ENCODE results near the gene ALDH1A2.
"Not testable (repeated sequence)": the region's sequence is repeated elsewhere in the genome, so short reads cannot be mapped to it uniquely, and the experiment has no call there.

The ALDH1A2 gene

DNA sequence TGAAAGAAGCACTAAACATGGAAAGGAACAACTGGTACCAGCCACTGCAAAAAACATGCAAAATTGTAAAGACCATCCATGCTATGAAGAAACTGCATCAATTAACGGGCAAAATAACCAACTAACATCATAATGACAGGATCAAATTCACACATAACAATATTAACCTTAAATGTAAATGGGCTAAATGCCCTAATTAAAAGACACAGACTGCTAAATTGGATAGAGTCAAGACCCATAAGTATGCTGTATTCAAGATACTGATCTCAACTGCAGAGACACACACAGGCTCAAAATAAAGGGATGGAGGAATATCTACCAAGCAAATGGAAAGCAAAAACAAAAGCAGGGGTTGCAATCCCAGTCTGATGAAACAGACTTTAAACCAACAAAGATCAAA lies 37.1 kb downstream of the ALDH1A2 start:
- not testable (repeated sequence) for H3K27me3 ChIP-seq (ENCODE audit: control insufficient read depth, insufficient read depth, low read length); H3K9ac ChIP-seq (ENCODE audit: low read length); H3K4me1 ChIP-seq (ENCODE audit: control insufficient read depth, insufficient read depth, low read length); H3K36me3 ChIP-seq (ENCODE audit: control insufficient read depth, insufficient read depth, low read length); H3K27ac ChIP-seq (ENCODE audit: low read depth, low read length); H3K4me3 ChIP-seq (ENCODE audit: low read length)

DNA sequence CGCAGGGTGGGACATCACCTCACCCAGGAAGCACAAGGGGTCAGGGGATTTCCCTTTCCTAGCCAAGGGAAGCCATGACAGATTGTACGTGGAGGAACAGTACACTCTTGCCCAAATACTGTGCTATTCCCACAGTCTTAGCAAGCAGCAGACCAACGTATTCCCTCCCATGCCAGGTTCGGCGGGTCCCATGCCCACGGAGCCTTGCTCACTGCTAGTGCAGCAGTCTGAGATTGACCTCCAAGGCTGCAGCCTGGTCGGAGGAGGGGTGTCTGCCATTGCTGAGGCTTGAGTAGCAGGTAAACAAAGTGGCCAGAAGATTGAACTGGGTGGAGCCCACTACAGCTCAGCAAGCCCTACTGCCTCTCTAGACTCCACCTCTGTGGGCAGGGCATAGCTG lies 39.0 kb downstream of the ALDH1A2 start:
- Histone ChIP-seq H3K9ac (ENCODE audit: low read length) (no peak overlapping the region), H3K27ac (ENCODE audit: low read depth, low read length) (no peak overlapping the region), H3K36me3 (ENCODE audit: control insufficient read depth, insufficient read depth, low read length) (no peaks in the 10 kb centered on the region), H3K4me1 (ENCODE audit: control insufficient read depth, insufficient read depth, low read length) (no peaks in the 10 kb centered on the region), H3K27me3 (ENCODE audit: control insufficient read depth, insufficient read depth, low read length) (no peaks in the 10 kb centered on the region), H3K4me3 (ENCODE audit: low read length) (no peak overlapping the region)

DNA sequence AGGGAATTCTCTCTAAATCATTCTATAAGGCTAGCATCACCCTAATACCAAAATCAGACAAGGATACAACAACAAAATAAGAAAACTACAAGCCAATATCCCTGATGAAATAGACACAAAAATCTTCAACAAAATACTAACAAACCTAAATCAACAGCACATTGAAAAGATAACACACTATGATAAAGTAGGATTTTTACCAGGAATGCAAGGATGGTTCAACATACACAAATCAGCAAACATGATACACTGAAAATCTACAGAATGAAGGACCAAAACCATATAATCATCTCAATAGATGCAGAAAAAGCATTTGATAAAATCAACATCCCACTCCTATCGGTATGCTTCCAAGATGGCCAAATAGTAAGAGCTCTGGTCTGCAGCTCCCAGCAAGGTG lies 39.5 kb downstream of the ALDH1A2 start:
- Histone ChIP-seq H3K4me1 (ENCODE audit: control insufficient read depth, insufficient read depth, low read length) (no peaks in the 10 kb centered on the region), H3K27ac (ENCODE audit: low read depth, low read length) (no peak overlapping the region), H3K36me3 (ENCODE audit: control insufficient read depth, insufficient read depth, low read length) (no peaks in the 10 kb centered on the region), H3K27me3 (ENCODE audit: control insufficient read depth, insufficient read depth, low read length) (no peaks in the 10 kb centered on the region), H3K4me3 (ENCODE audit: low read length) (no peak overlapping the region), H3K9ac (ENCODE audit: low read length) (no peak overlapping the region)

DNA sequence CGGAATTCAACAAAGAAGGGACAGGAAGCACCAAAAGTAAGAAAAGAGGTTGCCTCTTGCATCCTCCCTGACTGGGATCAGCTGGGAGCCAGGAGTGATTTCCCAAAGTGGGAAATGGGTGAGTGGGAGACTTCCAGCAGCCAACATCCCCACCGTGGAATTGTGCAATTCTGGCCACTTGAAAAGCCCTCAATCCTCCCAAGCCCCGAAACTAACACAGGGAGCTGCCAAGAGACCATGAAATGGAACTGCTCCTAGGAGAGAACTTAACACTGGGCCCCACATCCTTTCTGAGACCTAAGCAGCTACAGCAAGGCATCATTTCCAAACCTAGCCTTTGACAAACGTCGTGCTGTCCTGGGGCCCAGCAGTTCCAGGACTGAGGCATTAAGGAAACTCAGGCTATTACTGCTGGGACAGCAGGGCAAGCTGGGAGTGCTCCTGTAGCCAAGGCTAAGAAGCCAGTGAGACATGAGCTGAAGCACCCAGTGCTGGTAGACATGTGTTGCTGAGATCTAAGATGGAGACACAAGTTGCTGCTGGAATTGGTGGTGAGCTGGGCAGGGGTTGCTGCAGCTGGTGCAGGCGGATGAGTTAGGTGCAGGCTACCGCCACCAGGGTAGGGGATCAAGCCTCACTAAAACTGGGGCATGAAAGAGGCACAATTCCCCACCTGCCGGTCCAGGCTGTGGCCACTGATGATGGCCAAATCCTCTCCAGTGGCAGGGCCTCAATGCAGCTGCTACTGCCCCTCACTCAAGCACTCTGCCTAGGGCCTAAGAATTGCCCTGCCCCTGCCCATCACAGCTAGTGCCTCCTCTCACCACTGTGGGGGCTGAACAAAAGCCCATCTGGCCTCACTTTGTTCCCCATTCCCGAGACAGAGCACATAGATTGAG lies 43.9 kb downstream of the ALDH1A2 start:
- no peaks in the 10 kb centered on the region for H3K27me3 ChIP-seq (ENCODE audit: control insufficient read depth, insufficient read depth, low read length)
- H3K4me1 ChIP-seq (ENCODE audit: control insufficient read depth, insufficient read depth, low read length), result no peaks in the 10 kb centered on the region
- no peak overlapping the region for H3K9ac ChIP-seq (ENCODE audit: low read length)
- H3K36me3 ChIP-seq (ENCODE audit: control insufficient read depth, insufficient read depth, low read length), result no peaks in the 10 kb centered on the region
- no peak overlapping the region for H3K27ac ChIP-seq (ENCODE audit: low read depth, low read length)
- H3K4me3 ChIP-seq (ENCODE audit: low read length), result no peak overlapping the region

DNA sequence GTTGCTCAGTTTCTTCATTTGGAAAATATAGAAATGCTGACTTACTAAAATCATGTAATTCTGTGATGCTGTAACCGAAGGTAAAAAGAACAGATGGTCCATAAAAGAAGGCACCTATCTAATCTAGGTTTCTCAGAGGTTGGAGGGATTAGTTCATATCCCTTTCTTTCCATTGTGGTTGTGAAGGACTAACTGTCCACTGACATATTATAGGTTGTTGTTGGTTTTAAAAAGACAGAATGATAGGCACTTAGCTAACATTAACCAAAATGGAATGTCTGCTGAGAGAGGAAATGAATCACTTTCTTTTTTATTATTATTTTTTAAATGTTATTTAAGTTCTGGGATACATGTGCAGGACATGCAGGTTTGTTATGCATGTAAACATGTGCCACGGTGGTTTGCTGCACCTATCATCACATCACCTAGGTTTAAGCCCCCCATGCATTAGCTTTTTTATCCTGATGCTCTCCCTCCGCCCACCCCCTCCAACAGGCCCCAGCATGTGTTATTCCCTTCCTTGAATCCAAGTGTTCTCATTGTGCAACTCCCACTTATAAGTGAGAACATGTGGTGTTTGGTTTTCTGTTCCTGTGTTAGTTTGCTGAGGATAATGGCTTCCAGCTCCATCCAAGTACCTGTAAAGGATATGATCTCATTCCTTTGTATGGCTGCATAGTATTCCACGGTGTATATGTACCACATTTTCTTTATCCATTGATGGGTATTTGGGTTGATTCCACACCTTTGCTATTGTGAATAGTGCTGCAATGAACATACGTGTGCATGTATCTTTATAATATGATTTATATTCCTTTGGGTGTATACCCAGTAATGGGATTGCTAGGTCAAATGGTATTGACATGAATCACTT lies 45.8 kb downstream of the ALDH1A2 start:
- Histone ChIP-seq H3K4me1 (ENCODE audit: control insufficient read depth, insufficient read depth, low read length) (no peaks in the 10 kb centered on the region), H3K9ac (ENCODE audit: low read length) (no peak overlapping the region), H3K36me3 (ENCODE audit: control insufficient read depth, insufficient read depth, low read length) (no peaks in the 10 kb centered on the region), H3K27ac (ENCODE audit: low read depth, low read length) (no peak overlapping the region), H3K27me3 (ENCODE audit: control insufficient read depth, insufficient read depth, low read length) (no peaks in the 10 kb centered on the region), H3K4me3 (ENCODE audit: low read length) (no peak overlapping the region)

DNA sequence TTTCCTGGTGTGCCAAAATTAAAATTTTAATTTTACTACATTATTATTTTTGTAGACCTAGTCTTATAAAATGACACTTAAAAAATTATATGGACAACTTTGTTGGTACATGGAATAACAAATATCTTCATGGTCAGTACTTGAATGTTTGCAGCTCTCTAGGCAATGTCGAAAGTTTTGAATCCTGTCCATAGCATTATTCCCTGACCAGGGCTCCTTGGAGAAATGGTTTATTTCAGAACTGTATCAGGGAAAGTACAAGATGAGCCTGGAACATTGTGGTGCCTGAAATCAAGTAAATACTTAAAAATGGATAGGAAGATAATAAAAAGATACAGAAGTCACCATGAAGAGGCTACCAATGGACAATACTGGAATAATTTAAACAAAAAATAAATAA lies 47.6 kb downstream of the ALDH1A2 start:
- H3K27ac ChIP-seq (ENCODE audit: low read depth, low read length), result no peak overlapping the region
- no peaks in the 10 kb centered on the region for H3K27me3 ChIP-seq (ENCODE audit: control insufficient read depth, insufficient read depth, low read length)
- H3K4me1 ChIP-seq (ENCODE audit: control insufficient read depth, insufficient read depth, low read length), result no peaks in the 10 kb centered on the region
- H3K9ac ChIP-seq (ENCODE audit: low read length), result no peak overlapping the region
- no peaks in the 10 kb centered on the region for H3K36me3 ChIP-seq (ENCODE audit: control insufficient read depth, insufficient read depth, low read length)
- H3K4me3 ChIP-seq (ENCODE audit: low read length), result no peak overlapping the region

DNA sequence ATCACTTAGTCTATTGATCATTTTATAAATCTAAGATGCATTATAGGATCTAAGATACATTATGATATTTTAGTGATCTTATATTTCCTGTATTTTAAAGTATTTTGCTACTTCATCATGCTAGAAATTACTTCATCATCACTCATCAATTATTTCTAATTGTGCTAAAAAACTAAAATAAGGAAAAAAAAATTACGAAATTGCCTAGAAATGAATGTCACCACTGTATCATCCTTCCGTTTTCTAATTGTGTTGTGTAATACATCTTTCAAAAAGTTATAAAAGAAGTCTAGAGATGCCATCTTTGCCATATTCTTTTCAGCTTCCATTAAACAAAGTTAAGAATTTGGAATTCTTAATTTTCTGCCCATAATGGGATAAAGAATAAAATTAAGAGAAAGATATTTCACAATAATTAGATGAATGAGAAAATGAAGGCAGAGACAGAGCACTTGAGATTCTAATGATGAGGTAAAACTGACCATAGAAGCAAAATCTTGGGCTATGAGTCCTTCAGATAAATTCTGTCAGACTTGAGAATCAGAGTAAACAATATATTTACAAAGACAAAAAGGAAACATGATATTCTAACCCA lies 48.8 kb downstream of the ALDH1A2 start:
- Histone ChIP-seq H3K4me1 (ENCODE audit: control insufficient read depth, insufficient read depth, low read length) (no peaks in the 10 kb centered on the region), H3K27ac (ENCODE audit: low read depth, low read length) (no peak overlapping the region), H3K4me3 (ENCODE audit: low read length) (no peak overlapping the region), H3K36me3 (ENCODE audit: control insufficient read depth, insufficient read depth, low read length) (no peaks in the 10 kb centered on the region), H3K27me3 (ENCODE audit: control insufficient read depth, insufficient read depth, low read length) (no peaks in the 10 kb centered on the region), H3K9ac (ENCODE audit: low read length) (no peak overlapping the region)

DNA sequence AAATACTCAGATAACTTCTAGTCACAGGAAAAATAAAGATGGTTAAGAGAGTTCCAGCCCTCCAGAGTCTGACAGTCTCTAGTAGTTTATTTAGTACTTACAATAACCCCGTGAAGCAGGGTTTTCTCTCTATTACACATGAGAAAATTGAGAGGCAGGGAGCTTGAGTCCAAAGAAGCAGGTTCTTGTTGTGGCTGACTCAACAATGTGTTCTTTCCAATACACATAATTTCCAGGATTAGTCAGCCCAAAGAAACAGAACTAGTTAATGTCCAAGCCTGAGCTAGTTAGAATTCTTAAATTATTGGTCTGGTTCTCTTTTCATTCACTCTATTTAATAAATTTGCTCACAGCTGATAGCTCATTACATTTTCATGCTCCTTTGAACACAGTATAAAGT lies 49.9 kb downstream of the ALDH1A2 start:
- Histone ChIP-seq H3K4me3 (ENCODE audit: low read length) (no peak overlapping the region), H3K27ac (ENCODE audit: low read depth, low read length) (no peak overlapping the region), H3K36me3 (ENCODE audit: control insufficient read depth, insufficient read depth, low read length) (no peaks in the 10 kb centered on the region), H3K27me3 (ENCODE audit: control insufficient read depth, insufficient read depth, low read length) (no peaks in the 10 kb centered on the region), H3K4me1 (ENCODE audit: control insufficient read depth, insufficient read depth, low read length) (no peaks in the 10 kb centered on the region), H3K9ac (ENCODE audit: low read length) (no peak overlapping the region)

DNA sequence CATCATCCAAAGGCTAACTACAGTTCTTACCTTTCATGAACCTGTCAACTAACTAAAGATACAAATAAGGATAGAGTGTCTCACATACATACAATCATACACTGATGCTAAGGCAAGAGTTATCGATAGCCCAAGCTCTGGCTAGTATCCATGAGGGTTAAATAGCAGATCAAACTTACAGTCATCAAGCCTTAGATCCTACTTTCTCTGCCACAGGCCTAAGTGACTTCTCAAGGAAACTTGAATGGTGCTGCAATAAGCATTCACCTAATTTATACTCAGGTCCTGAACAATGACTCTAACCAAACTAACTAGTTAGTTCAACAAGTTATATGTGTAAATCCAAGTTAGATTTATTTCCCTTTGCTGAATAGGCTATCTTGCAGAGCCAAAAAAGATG lies 51.0 kb downstream of the ALDH1A2 start:
- Histone ChIP-seq H3K4me3 (ENCODE audit: low read length) (no peak overlapping the region), H3K27me3 (ENCODE audit: control insufficient read depth, insufficient read depth, low read length) (no peaks in the 10 kb centered on the region)

DNA sequence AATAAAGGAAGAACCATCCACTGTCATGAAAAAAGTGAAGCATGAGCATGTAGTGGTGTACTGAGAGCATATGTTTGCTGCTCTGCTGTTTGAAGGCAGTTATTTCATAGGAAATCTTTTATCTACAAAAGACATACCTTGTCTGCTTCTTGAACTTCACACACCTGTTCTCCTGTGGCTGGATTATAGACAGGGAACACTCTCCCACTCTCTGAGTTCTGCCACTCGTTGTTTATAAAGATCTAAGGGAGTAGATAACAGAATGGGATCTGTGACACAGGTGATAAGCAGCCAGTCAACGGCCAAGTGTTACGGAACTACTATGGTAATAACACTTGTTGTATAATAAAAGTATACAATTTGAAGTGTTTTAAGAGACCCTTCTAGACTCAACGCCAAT lies 51.5 kb downstream of the ALDH1A2 start:
- H3K27ac ChIP-seq (ENCODE audit: low read depth, low read length), result no peak overlapping the region
- no peaks in the 10 kb centered on the region for H3K36me3 ChIP-seq (ENCODE audit: control insufficient read depth, insufficient read depth, low read length)
- no peaks in the 10 kb centered on the region for H3K4me1 ChIP-seq (ENCODE audit: control insufficient read depth, insufficient read depth, low read length)
- H3K27me3 ChIP-seq (ENCODE audit: control insufficient read depth, insufficient read depth, low read length), result no peaks in the 10 kb centered on the region
- no peak overlapping the region for H3K4me3 ChIP-seq (ENCODE audit: low read length)
- no peak overlapping the region for H3K9ac ChIP-seq (ENCODE audit: low read length)

More for the DNA sequence above, 51.0 kb downstream of the ALDH1A2 start:
- Histone ChIP-seq H3K27ac (ENCODE audit: low read depth, low read length) (no peak overlapping the region), H3K4me1 (ENCODE audit: control insufficient read depth, insufficient read depth, low read length) (no peaks in the 10 kb centered on the region), H3K36me3 (ENCODE audit: control insufficient read depth, insufficient read depth, low read length) (no peaks in the 10 kb centered on the region), H3K9ac (ENCODE audit: low read length) (no peak overlapping the region)

DNA sequence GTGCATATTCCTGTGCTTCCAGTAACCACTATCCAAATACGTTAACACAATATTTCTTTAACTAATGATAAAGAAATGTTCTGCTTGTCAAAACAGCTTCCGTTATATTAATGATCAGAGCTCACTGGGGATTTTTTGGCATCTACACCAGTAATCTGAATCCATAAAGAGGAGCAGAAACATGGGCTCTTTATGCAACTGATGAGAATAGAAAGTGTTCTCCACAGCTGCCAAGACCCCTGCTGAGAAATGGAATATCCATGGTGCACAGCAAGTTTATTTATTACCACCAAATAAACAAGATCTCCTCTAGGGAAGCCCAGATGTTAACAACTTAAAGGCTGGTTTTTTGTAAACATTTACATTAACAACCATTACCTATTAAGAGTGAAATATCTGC lies 54.5 kb downstream of the ALDH1A2 start:
- H3K27ac ChIP-seq (ENCODE audit: low read depth, low read length), result no peak overlapping the region
- no peak overlapping the region for H3K9ac ChIP-seq (ENCODE audit: low read length)
- H3K4me3 ChIP-seq (ENCODE audit: low read length), result no peak overlapping the region
- H3K27me3 ChIP-seq (ENCODE audit: control insufficient read depth, insufficient read depth, low read length), result no peaks in the 10 kb centered on the region
- H3K36me3 ChIP-seq (ENCODE audit: control insufficient read depth, insufficient read depth, low read length), result no peaks in the 10 kb centered on the region
- no peaks in the 10 kb centered on the region for H3K4me1 ChIP-seq (ENCODE audit: control insufficient read depth, insufficient read depth, low read length)

DNA sequence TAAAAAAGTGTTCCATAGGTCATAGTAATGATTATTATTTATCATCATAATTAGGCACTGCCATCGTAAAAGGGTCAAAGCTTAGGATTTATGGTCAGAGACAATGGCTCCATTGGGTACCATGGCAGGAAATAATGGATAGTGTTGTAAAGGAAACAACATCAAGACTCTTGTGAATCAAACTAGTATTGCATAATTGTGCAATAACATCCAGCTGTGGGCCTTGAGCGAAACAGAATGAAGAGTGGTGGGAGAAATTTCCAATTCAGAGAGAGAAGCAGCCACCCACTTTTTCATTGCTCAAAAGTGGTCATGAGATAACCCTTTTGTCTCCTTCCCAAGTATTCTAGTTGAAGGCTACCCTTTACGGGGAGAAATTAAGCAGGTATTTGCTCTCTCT lies 61.7 kb downstream of the ALDH1A2 start:
- no peaks in the 10 kb centered on the region for H3K27me3 ChIP-seq (ENCODE audit: control insufficient read depth, insufficient read depth, low read length)
- no peak overlapping the region for H3K27ac ChIP-seq (ENCODE audit: low read depth, low read length)
- no peak overlapping the region for H3K9ac ChIP-seq (ENCODE audit: low read length)
- no peaks in the 10 kb centered on the region for H3K36me3 ChIP-seq (ENCODE audit: control insufficient read depth, insufficient read depth, low read length)
- H3K4me1 ChIP-seq (ENCODE audit: control insufficient read depth, insufficient read depth, low read length), result no peaks in the 10 kb centered on the region
- H3K4me3 ChIP-seq (ENCODE audit: low read length), result no peak overlapping the region

All from rectal smooth muscle tissue (tissue), 1 donor.